ENCODE measurements around the gene F2RL2.

F2RL2 gene

GRCh38 chr5:76598531-76598930 is 24.7 kb downstream of the F2RL2 start:
- TF ChIP-seq TAF1 (IDR thresholded peaks at IDR 0.05; ENCODE audit: borderline replicate concordance, insufficient read depth, low read length) (no peak), FOXP2 (optimal IDR thresholded peaks at IDR 0.05; ENCODE audit: borderline replicate concordance, extremely low read depth, extremely low read length, insufficient read depth) (no peak)
- TF ChIP-seq, protein P1, sequence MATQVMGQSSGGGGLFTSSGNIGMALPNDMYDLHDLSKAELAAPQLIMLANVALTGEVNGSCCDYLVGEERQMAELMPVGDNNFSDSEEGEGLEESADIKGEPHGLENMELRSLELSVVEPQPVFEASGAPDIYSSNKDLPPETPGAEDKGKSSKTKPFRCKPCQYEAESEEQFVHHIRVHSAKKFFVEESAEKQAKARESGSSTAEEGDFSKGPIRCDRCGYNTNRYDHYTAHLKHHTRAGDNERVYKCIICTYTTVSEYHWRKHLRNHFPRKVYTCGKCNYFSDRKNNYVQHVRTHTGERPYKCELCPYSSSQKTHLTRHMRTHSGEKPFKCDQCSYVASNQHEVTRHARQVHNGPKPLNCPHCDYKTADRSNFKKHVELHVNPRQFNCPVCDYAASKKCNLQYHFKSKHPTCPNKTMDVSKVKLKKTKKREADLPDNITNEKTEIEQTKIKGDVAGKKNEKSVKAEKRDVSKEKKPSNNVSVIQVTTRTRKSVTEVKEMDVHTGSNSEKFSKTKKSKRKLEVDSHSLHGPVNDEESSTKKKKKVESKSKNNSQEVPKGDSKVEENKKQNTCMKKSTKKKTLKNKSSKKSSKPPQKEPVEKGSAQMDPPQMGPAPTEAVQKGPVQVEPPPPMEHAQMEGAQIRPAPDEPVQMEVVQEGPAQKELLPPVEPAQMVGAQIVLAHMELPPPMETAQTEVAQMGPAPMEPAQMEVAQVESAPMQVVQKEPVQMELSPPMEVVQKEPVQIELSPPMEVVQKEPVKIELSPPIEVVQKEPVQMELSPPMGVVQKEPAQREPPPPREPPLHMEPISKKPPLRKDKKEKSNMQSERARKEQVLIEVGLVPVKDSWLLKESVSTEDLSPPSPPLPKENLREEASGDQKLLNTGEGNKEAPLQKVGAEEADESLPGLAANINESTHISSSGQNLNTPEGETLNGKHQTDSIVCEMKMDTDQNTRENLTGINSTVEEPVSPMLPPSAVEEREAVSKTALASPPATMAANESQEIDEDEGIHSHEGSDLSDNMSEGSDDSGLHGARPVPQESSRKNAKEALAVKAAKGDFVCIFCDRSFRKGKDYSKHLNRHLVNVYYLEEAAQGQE (IDR thresholded peaks at IDR 0.05; ENCODE audit: insufficient read depth in 1 of 2, low read depth in 2 of 2, low read length in 2 of 2): no peak

GRCh38 chr5:76595755-76596481 is 27.3 kb downstream of the F2RL2 start:
- TF ChIP-seq FOXP2 (optimal IDR thresholded peaks at IDR 0.05; ENCODE audit: borderline replicate concordance, extremely low read depth, extremely low read length, insufficient read depth): no peak
- TF ChIP-seq SIN3A (IDR thresholded peaks at IDR 0.05; ENCODE audit: borderline replicate concordance, insufficient read depth, low read length): no peak
- TF ChIP-seq, protein P1 (IDR thresholded peaks at IDR 0.05; ENCODE audit: insufficient read depth in 1 of 2, low read depth in 2 of 2, low read length in 2 of 2): no peak
- TF ChIP-seq POLR2AphosphoS5 (IDR thresholded peaks at IDR 0.05; ENCODE audit: low read depth, low read length): no peak

DNA sequence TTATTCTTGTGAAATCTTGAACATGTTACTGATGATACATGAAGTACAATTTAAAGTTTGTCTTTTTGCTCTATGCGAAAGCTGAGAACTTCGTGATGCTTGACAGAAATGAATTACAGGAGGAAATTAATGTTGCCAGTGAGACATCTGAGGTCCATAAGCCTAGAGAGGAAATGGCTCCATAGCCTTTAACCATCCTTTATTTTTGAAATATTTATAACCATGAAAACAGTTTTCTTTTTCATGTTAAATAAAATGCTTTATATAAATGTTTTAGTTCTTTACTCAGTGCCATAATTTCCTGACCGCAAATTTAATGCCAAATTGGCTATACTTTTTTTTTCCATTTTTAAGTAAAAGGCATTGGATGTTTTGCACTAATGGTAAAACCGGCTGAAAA is 29.1 kb downstream of the F2RL2 start:
- TF ChIP-seq, protein P1 (IDR thresholded peaks at IDR 0.05; ENCODE audit: insufficient read depth in 1 of 2, low read depth in 2 of 2, low read length in 2 of 2): no peak
- no peak for TF ChIP-seq FOXP2 (optimal IDR thresholded peaks at IDR 0.05; ENCODE audit: borderline replicate concordance, extremely low read depth, extremely low read length, insufficient read depth)
- no peak for TF ChIP-seq POLR2AphosphoS5 (IDR thresholded peaks at IDR 0.05; ENCODE audit: low read depth, low read length)
- TF ChIP-seq SIN3A (IDR thresholded peaks at IDR 0.05; ENCODE audit: borderline replicate concordance, insufficient read depth, low read length): no peak
- TF ChIP-seq TAF1 (IDR thresholded peaks at IDR 0.05; ENCODE audit: borderline replicate concordance, insufficient read depth, low read length): no peak

DNA sequence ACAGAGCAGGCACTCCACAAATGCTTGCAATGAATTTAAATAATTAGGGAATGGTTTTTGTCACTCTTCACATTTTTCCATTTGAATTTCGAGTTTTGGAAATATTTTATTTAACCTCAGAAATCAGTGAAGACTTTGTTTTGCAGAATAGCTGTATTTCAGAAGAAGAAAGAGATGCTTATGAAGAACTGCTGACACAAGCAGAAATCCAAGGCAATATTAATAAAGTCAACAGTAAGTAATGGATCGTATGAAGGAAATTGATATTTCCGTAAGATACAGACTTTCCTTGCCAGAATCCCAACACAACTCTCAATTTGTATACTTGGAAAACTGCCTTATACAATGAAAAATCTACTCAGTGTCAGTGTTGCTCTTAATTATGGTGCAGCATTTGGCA is 30.5 kb downstream of the F2RL2 start:
- TF ChIP-seq, protein P1 (IDR thresholded peaks at IDR 0.05; ENCODE audit: insufficient read depth in 1 of 2, low read depth in 2 of 2, low read length in 2 of 2): no peak
- TF ChIP-seq FOXP2 (optimal IDR thresholded peaks at IDR 0.05; ENCODE audit: borderline replicate concordance, extremely low read depth, extremely low read length, insufficient read depth) (no peak), TAF1 (IDR thresholded peaks at IDR 0.05; ENCODE audit: borderline replicate concordance, insufficient read depth, low read length) (no peak), SIN3A (IDR thresholded peaks at IDR 0.05; ENCODE audit: borderline replicate concordance, insufficient read depth, low read length) (no peak), POLR2AphosphoS5 (IDR thresholded peaks at IDR 0.05; ENCODE audit: low read depth, low read length) (no peak)

- TF ChIP-seq, protein P1 (IDR thresholded peaks at IDR 0.05; ENCODE audit: insufficient read depth in 1 of 2, low read depth in 2 of 2, low read length in 2 of 2): no peak
- TF ChIP-seq POLR2AphosphoS5 (IDR thresholded peaks at IDR 0.05; ENCODE audit: low read depth, low read length) (no peak), TAF1 (IDR thresholded peaks at IDR 0.05; ENCODE audit: borderline replicate concordance, insufficient read depth, low read length) (no peak), SIN3A (IDR thresholded peaks at IDR 0.05; ENCODE audit: borderline replicate concordance, insufficient read depth, low read length) (no peak), FOXP2 (optimal IDR thresholded peaks at IDR 0.05; ENCODE audit: borderline replicate concordance, extremely low read depth, extremely low read length, insufficient read depth) (no peak)
Measured at GRCh38 chr5:76591366-76591765, 31.8 kb downstream of the F2RL2 start.

Data from PFSK-1 (cell line).